Left lobe of liver (tissue), 2 donors: ENCODE measurements around the gene HSF2. TPM values are rescaled to one million over a fixed set of nuclear protein-coding genes. Genes with fewer than 3 reads are reported as not detected.
"Not testable (repeated sequence)": the region's sequence is repeated elsewhere in the genome, so short reads cannot be mapped to it uniquely, and the experiment has no call there.

Experiments used
- ATAC-seq: fragments of 200-7000 bp; cut with Tn5 transposase; one replicate; pipeline ENCODE4 v1.9.1; 2020; ENCODE audit warnings: mild to moderate bottlenecking, moderate library complexity
- DNase-seq: peaks from one replicate; pipeline ENCODE4 v3.0.0-alpha.2; 2020; ENCODE audit warnings: low spot score
- total RNA-seq: library from RNA; stranded (reverse); gene quantifications from one replicate; pipeline ENCODE4 v1.2.1, GENCODE V29; 2021
- donor health status: DM: no; HTN: no; CAD: no; lungs with moderate emphysema.
- donor health status: DM: no; HTN: yes; CAD: no.

Gene HSF2
- total RNA-seq, 1 donor from 2014 or later = 1.8 TPM

GRCh38 chr6:122452509-122452908 lies 53.1 kb downstream of the HSF2 start:
- ATAC-seq = no peak

GRCh38 chr6:122454673-122455072 lies 55.2 kb downstream of the HSF2 start:
- DNase-seq (no peak), ATAC-seq (no peak)

More at GRCh38 chr6:122452509-122452908, 53.1 kb downstream of the HSF2 start:
- DNase-seq = no peak

- ATAC-seq, DNase-seq: not testable (repeated sequence)
Observed at GRCh38 chr6:122455116-122455515, 55.7 kb downstream of the HSF2 start.

- DNase-seq (no peak), ATAC-seq (no peak)
Observed at GRCh38 chr6:122458087-122458486, 58.6 kb downstream of the HSF2 start.

GRCh38 chr6:122459240-122459639 lies 59.8 kb downstream of the HSF2 start:
- no peak for ATAC-seq

GRCh38 chr6:122459865-122460416 lies 60.5 kb downstream of the HSF2 start:
- ATAC-seq, DNase-seq: not testable (repeated sequence)

More at GRCh38 chr6:122459240-122459639, 59.8 kb downstream of the HSF2 start:
- no peak for DNase-seq

GRCh38 chr6:122461885-122462284 lies 62.4 kb downstream of the HSF2 start:
- DNase-seq (no peak), ATAC-seq (peak; percentile 61)

- DNase-seq = peak; percentile 95
- peak; percentile 98 for ATAC-seq
Observed at GRCh38 chr6:122471107-122472021, 71.9 kb downstream of the HSF2 start, which contains the start of gene SERINC1. Gene SERINC1, minus strand, starts transcription at chr6:122471807. Its CDS starts 70 bp downstream, at chr6:122471737.

- ATAC-seq = peak; percentile 54
Observed at GRCh38 chr6:122472022-122472340, 72.5 kb downstream of the HSF2 start.

GRCh38 chr6:122476131-122476530 lies 76.7 kb downstream of the HSF2 start:
- no peak for DNase-seq

More at GRCh38 chr6:122472022-122472340, 72.5 kb downstream of the HSF2 start:
- no peak for DNase-seq

GRCh38 chr6:122482750-122483080 lies 83.3 kb downstream of the HSF2 start:
- ATAC-seq (no peak), DNase-seq (no peak)

More at GRCh38 chr6:122476131-122476530, 76.7 kb downstream of the HSF2 start:
- no peak for ATAC-seq

Other genes starting within 250 kb of the HSF2 start
- gene SERINC1, start 72.2 kb downstream of the HSF2 start, total RNA-seq = 87.4 TPM
- 2.1 TPM for gene PKIB, start 210.8 kb downstream of the HSF2 start, total RNA-seq